PC-3 (cell line): Measurements from ENCODE around the gene PLG.

Experiments
- EZH2 ChIP-seq: fragments of 300-600 bp; sonication (generic); IDR thresholded peaks from one replicate; pipeline ENCODE4 v1.6.1; 2017; ENCODE audit warnings: antibody characterized with exemption, mild to moderate bottlenecking, low read length; ENCODE audit not compliant: unreplicated experiment
- EZH2phosphoT487 ChIP-seq: fragments of 300-600 bp; sonication (generic); IDR thresholded peaks from 2 replicates; pipeline ENCODE4 v1.6.1; 2018; ENCODE audit warnings: mild to moderate bottlenecking, antibody characterized with exemption, low read length, borderline replicate concordance
- TF ChIP-seq, protein P1 (sequence below): fragments of 300-600 bp; sonication (generic); conservative IDR thresholded peaks from 2 replicates; pipeline ENCODE4 v1.5.1; 2017; ENCODE audit warnings: antibody characterized with exemption, low read depth, mild to moderate bottlenecking, low read length

DNA sequence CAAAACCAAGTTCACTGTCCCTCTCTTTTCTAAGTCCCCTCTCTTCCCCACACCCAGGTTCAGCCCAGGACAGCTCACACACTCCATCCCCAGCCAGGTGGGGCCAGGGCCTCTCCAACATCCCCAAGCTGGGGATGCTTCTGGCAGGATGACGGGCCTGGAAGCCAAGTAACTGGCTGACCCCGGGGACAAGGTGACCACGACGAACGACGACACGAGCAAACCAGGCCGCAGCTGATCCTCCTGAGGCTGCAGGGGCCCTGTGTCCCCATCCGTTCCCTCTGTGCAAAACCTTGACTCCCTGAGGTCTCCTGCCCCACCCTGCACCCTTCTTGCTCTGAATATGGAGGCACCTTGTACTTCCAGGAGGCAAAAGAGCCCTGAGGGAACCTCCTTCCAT, 11.6 kb upstream of the PLG start:
- TF ChIP-seq, protein P1, sequence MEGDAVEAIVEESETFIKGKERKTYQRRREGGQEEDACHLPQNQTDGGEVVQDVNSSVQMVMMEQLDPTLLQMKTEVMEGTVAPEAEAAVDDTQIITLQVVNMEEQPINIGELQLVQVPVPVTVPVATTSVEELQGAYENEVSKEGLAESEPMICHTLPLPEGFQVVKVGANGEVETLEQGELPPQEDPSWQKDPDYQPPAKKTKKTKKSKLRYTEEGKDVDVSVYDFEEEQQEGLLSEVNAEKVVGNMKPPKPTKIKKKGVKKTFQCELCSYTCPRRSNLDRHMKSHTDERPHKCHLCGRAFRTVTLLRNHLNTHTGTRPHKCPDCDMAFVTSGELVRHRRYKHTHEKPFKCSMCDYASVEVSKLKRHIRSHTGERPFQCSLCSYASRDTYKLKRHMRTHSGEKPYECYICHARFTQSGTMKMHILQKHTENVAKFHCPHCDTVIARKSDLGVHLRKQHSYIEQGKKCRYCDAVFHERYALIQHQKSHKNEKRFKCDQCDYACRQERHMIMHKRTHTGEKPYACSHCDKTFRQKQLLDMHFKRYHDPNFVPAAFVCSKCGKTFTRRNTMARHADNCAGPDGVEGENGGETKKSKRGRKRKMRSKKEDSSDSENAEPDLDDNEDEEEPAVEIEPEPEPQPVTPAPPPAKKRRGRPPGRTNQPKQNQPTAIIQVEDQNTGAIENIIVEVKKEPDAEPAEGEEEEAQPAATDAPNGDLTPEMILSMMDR, result no peak
- TF ChIP-seq EZH2 (no peak), EZH2phosphoT487 (no peak)
